ENCODE data around the gene CDH3. TPM values are rescaled to one million over a fixed set of nuclear protein-coding genes. Genes with fewer than 3 reads are reported as not detected.

The CDH3 gene
- total and polyA plus RNA-seq, 10 of the 15 experiments (the other 5 are each of a cell fraction or from before 2014, with no cell fraction given): 0.05 to 0.44 (median 0.12) TPM; not detected in 5

GRCh38 chr16:68665501-68665900, 20.4 kb downstream of the CDH3 start:
- TF ChIP-seq CHD4 (IDR thresholded peaks at IDR 0.05): no peak
- no peak for TF ChIP-seq NFXL1 (IDR thresholded peaks at IDR 0.05; ENCODE audit: borderline replicate concordance)
- no peak for TF ChIP-seq ELK1 (IDR thresholded peaks at IDR 0.05; ENCODE audit: low read depth, low read length)
- no peak for TF ChIP-seq ATF3 (IDR thresholded peaks at IDR 0.05; ENCODE audit: borderline replicate concordance, extremely low read depth, low read depth, low read length)
- TF ChIP-seq ZNF24 (IDR thresholded peaks at IDR 0.05): no peak
- no peak for TF ChIP-seq RAD21 (IDR thresholded peaks at IDR 0.05; ENCODE audit: insufficient read depth, low read depth, low read length)
- no peak for TF ChIP-seq NKRF (conservative IDR thresholded peaks at IDR 0.05)
- TF ChIP-seq MEF2B (IDR thresholded peaks at IDR 0.05; ENCODE audit: partially characterized antibody, poor library complexity, severe bottlenecking): no peak
- TF ChIP-seq ZZZ3 (IDR thresholded peaks at IDR 0.05; ENCODE audit: control insufficient read depth, insufficient read length, low read depth): no peak
- TF ChIP-seq ATF2 (IDR thresholded peaks at IDR 0.05; ENCODE audit: low read length): no peak
- ChIA-PET RAD21 (ENCODE audit: unreplicated experiment) (no interaction called here), SMC1A (ENCODE audit: uncharacterized antibody, unreplicated experiment) (no interaction called here), POLR2A (no interaction called here), CTCF (no interaction called here)
- no TSS peak for BruUV-seq (replicated peaks)
- in situ Hi-C loops (cut with MboI) (no loop called here), intact Hi-C loops (cut with micrococcal nuclease; ENCODE audit: unreplicated experiment) (no loop called here)
- Histone ChIP-seq H3K27ac (ENCODE audit: control insufficient read depth, insufficient read depth) (no peak overlapping the region), H3K9ac (ENCODE audit: control insufficient read depth, insufficient read depth, low read length) (no peak overlapping the region), H3K4me2 (ENCODE audit: control insufficient read depth, insufficient read depth) (no peak overlapping the region), H3K9me3 (replicated peaks; ENCODE audit: control insufficient read depth, insufficient read depth, low read length) (no peaks in the 10 kb centered on the region), H3K27me3 (replicated peaks in 1 of 2; ENCODE audit: control insufficient read depth in 2 of 2, insufficient read depth in 2 of 2, low read length in 1 of 2) (no peaks in the 10 kb centered on the region), H3K4me1 (ENCODE audit: control insufficient read depth, insufficient read depth, low read length) (peaks cover 4% of the 10 kb centered on the region; the same call in 1 of the 2 replicates), H3K36me3 (ENCODE audit: control insufficient read depth in 2 of 2, insufficient read depth in 2 of 2, low read length in 1 of 2) (no peaks in the 10 kb centered on the region), H4K20me1 (ENCODE audit: control insufficient read depth, insufficient read depth) (no peaks in the 10 kb centered on the region), H3K4me3 (no peak overlapping the region), H2AFZ (ENCODE audit: control insufficient read depth, low read depth, low read length) (no peak overlapping the region), H3K79me2 (ENCODE audit: control insufficient read depth, insufficient read depth, low read length) (no peaks in the 10 kb centered on the region)
- FAIRE-seq (no peak), DNase-seq (ENCODE audit: low read depth, low spot score) (no peak), ATAC-seq (no peak)
- 53% methylated on average over 5 of the region's 5 CpGs for WGBS (ENCODE audit: insufficient coverage, insufficient replicate concordance, low lambda C conversion rate, missing lambda C conversion rate)
